GM12891 (cell line): ENCODE results near the gene SRI.
"Not testable (repeated sequence)": the region's sequence is repeated elsewhere in the genome, so short reads cannot be mapped to it uniquely, and the experiment has no call there.

ENCODE experiments used
- POLR2A ChIP-seq: IDR thresholded peaks from 2 replicates; pipeline ENCODE4 v1.6.1; 2011; ENCODE audit warnings: low read depth, low read length, control low read depth
- POLR2AphosphoS5 ChIP-seq: IDR thresholded peaks from 2 replicates; pipeline ENCODE4 v1.6.1; 2011; ENCODE audit warnings: low read depth, low read length, control low read depth
- SPI1 ChIP-seq: IDR thresholded peaks from 2 replicates; pipeline ENCODE4 v1.6.1; 2011; ENCODE audit warnings: low read depth, low read length, control low read depth
- TAF1 ChIP-seq: IDR thresholded peaks from 2 replicates; pipeline ENCODE4 v1.6.1; 2011; ENCODE audit warnings: low read depth, low read length, control low read depth

GRCh38 chr7:88159741-88160140 lies 60.1 kb downstream of the SRI start:
- TF ChIP-seq POLR2A, TAF1, POLR2AphosphoS5, SPI1: not testable (repeated sequence)
